KBM-7 (cell line): ENCODE measurements around the gene P2RY14.

Experiments
- DNase-seq: peaks from one replicate; pipeline ENCODE4 v3.0.0-alpha.2; 2015
- in situ Hi-C: fragments of 300-500 bp; cut with MboI; formaldehyde crosslinking; loops from 2 replicates; pipeline ENCODE4 v1.14.3; 2020; ENCODE audit warnings: low sequenced_read_pairs, low pct_unique_long_range_greater_than_20kb, mixed read lengths

The P2RY14 gene

GRCh38 chr3:151278230-151278629 is at the start of gene P2RY14:
TSS of gene P2RY14 (minus strand) at chr3:151278542. CDS start at chr3:151214316, 64,226 bp downstream.
- DNase-seq = peak; percentile 93
- in situ Hi-C loops = no loop called here

GRCh38 chr3:151327571-151328198 is 49.3 kb upstream of the P2RY14 start:
- peak; percentile 36 for DNase-seq
- in situ Hi-C loops = no loop called here

GRCh38 chr3:151322511-151322910 is 44.2 kb upstream of the P2RY14 start:
- in situ Hi-C loops = no loop called here
- no peak for DNase-seq

GRCh38 chr3:151321526-151321925 is 43.2 kb upstream of the P2RY14 start:
- in situ Hi-C loops = no loop called here

DNA sequence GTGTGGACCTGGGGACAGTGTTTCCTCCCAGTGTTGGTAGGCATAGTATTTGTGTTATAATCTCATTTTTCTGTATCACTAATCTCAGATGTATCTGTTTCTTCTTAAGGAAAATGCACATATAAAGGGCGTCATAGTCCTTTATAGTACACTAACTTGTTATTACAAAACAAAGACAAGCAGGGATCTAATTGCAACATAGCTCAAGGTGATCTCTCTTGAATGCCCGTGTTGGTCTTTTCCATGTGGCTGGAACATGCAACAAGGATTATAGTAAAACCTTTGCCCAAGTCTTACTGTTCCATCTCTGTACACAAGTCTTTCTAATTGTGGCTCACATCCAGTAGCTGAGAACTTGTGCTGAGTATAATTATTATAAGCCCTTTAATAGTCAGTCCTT is 41.8 kb upstream of the P2RY14 start:
- in situ Hi-C loops = no loop called here
- no peak for DNase-seq

More at GRCh38 chr3:151321526-151321925, 43.2 kb upstream of the P2RY14 start:
- no peak for DNase-seq

DNA sequence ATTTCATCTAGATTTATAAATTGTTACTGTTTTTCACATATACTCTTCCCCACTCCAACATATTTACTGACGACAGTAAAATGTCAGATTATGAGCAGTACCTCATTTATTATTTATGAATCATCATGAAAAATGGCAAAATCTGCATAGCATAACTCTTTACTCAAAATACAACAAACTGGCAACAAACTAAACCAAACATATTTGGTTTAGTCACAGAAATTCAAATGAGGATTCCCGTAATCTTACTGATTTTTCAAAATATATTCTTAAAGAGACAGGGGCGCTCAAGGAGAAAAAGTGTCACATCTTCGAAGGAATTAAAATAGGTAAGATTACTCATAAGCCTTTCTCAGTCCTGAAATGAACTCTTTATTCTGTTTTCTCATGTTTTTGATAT is 41.3 kb upstream of the P2RY14 start:
- in situ Hi-C loops = no loop called here

DNA sequence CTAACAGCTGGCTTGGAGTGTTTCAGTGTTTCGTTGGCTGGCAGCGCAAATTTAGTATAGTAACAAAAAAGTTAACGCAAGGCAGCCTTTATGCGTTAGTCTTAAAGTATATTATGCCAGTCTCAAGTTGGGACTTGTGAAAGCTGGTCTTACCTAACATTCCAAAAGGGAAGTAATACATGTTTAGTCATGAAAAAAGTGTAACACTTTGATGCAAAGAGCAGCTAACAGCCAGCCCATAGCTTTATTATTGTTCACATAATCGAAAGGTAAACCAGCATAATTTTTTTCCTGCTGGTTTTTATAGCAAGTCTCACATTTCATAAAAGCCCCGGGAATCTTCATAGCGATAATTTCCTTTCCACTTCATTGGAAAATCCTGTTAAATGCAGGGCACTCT is 40.6 kb upstream of the P2RY14 start:
- DNase-seq = no peak
- in situ Hi-C loops = no loop called here

More for the DNA sequence above, 41.3 kb upstream of the P2RY14 start:
- DNase-seq = no peak

DNA sequence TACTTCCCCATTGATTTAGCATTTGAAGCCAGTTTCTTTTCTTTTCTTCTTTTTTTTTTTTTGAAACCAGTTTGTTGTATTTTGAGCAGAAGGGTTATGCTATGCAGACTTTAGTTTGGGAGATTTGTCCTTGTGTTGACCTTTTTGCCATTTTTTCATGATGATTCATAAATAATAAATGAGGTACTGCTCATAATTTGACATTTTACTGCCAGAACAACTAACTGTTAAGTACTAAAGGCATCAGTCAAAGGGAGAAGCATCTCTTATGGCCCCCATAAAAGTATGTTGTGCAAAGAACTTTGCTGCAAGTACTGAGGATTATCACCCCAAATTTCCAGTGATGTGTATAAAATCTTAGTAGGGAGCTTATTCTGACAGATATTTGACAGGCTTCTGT is 40.0 kb upstream of the P2RY14 start:
- in situ Hi-C loops = no loop called here

GRCh38 chr3:151316267-151316991 is 38.1 kb upstream of the P2RY14 start, which contains the start of gene GPR87:
TSS of gene GPR87 (minus strand) at chr3:151316820. CDS start at chr3:151300100, 16,720 bp downstream.
- in situ Hi-C loops = no loop called here
- DNase-seq = no peak

More for the DNA sequence above, 40.0 kb upstream of the P2RY14 start:
- DNase-seq = no peak

GRCh38 chr3:151315846-151316245 is 37.5 kb upstream of the P2RY14 start:
- DNase-seq = no peak
- in situ Hi-C loops = no loop called here

DNA sequence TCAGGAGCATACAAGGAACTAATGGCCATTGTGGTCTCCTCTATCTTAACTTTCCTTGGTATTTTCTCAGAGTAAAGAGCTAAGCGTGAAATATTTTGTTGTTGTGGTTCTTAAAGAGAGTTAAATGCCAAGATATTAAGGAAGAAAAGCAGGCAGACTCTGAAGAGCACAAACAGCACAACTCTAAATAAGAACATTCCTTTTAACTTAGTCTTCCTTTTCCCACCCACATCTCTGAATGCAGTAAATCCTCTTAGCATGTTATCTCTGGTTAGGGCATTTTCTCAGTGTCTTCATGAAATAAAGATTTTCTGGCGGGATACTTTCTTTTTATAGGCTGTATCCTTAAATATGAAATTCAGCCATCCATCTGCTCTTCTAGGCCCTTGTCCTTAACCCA is 36.8 kb upstream of the P2RY14 start:
- in situ Hi-C loops = no loop called here
- DNase-seq = no peak

GRCh38 chr3:151314593-151314992 is 36.3 kb upstream of the P2RY14 start:
- in situ Hi-C loops = no loop called here
- DNase-seq = no peak

DNA sequence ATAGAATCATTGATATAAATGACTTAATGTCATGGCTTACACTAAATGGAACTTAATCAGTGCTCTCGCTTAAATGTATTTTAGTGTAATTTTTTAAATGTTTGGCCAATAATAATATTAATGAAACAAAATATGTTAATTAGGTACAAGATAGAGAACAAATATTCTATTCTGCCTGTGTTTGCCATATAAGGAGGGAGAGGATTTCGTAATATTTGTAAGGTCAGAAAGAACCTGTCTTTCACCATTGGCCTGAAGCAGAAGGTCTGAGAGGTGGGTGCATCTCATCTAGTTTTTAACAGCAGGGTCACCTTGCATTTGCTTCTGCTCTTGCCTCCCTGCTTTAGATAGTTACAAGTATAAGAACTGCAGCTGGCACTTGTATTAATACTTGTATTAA is 35.8 kb upstream of the P2RY14 start:
- in situ Hi-C loops = no loop called here
- DNase-seq = no peak

- in situ Hi-C loops = no loop called here
- DNase-seq = no peak
These were observed 34.6 kb upstream of the P2RY14 start for GRCh38 chr3:151312972-151313371.

GRCh38 chr3:151309566-151309965 is 31.2 kb upstream of the P2RY14 start:
- DNase-seq = no peak

GRCh38 chr3:151307583-151308488 is 29.5 kb upstream of the P2RY14 start:
- in situ Hi-C loops = no loop called here
- no peak for DNase-seq

More at GRCh38 chr3:151309566-151309965, 31.2 kb upstream of the P2RY14 start:
- in situ Hi-C loops = no loop called here

- no peak for DNase-seq
- in situ Hi-C loops = no loop called here
These were observed 28.8 kb upstream of the P2RY14 start for GRCh38 chr3:151307131-151307530.

DNA sequence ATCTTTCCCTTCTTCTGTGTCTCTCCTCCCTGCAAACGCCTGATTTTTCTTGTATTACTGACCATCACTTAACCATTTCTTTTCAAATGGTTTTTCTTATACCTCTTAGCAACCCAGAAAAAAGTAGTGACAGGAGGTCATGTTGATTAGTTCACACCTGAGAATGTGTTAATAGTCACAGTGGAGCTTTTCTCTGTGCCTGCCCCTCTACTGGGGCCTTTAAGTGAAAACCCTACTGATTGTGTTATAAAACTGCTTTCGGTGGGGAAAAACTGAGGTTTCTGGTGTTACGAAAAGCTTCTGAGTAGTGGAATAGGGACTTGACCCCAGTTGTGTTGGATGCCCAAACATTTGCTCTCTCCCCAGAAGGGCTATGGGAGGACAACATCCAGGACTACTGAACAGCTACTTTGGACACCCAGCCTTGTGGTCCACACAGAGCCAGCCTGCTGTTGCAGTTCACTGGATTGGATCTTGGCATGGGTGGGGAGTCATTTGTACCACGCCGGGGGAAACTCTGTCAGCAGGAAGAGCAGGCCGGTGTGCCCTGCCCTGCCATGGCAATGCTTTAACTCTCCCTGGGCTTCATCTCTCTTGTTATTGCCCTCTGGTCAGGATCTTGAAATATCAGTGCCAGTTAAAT is 27.9 kb upstream of the P2RY14 start:
- no peak for DNase-seq
- in situ Hi-C loops = no loop called here

DNA sequence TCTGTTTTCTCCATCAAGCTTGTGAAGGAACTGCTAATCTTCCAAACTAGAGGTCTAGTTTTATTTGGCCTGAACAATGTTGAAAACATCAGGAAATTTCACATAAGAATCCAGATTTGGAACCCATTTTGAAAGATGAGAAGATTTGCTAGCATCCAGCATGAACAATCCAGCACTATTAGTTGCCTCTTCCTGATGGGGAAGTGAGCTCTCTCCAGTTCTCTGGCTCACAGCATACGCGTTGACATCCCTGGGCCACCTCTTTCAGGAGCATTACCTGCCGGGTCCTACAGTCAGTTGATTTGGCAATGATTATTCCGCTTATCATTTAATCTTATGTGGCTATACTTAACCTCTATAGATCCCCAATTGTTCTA is 27.4 kb upstream of the P2RY14 start:
- in situ Hi-C loops = no loop called here
- DNase-seq = no peak
